ENCODE data around the gene MRPS34. TPM values are rescaled to one million over a fixed set of nuclear protein-coding genes. Genes with fewer than 3 reads are reported as not detected.

MRPS34 gene
- total and polyA plus RNA-seq, 8 donors, result 21.1 to 204 (median 103) TPM

- no peak for TF ChIP-seq CTCF (IDR thresholded peaks at IDR 0.05)
- no peak for TF ChIP-seq EP300 (IDR thresholded peaks at IDR 0.05)
- no peak for TF ChIP-seq POLR2AphosphoS5 (IDR thresholded peaks at IDR 0.05)
- TF ChIP-seq POLR2A (IDR thresholded peaks at IDR 0.05), result no peak
- H3K9me3 ChIP-seq, result peaks cover 0 to 13% (median 9%) of the 10 kb centered on the region in 4 donors
- 20 to 45% (median 42%) methylated on average over 9 to 18 of the region's 18 CpGs for WGBS, 5 donors
- peaks cover 0 to 35% (median 31%) of the 10 kb centered on the region in 4 donors for H3K36me3 ChIP-seq
- peak overlapping the region; percentile 73 to 75 (median 74) for H3K27ac ChIP-seq
- no peaks in the 10 kb centered on the region for H3K27me3 ChIP-seq
- H3K4me3 ChIP-seq, result peak overlapping the region; percentile 29 to 47 (median 34)
- peaks cover 14 to 29% (median 22%) of the 10 kb centered on the region in 4 donors for H3K4me1 ChIP-seq
- intact Hi-C loops (cut with DNase I; ENCODE audit: low total_unique reads), result no loop called here
- DNase-seq, result peak; percentile 76 to 82
These were observed 21.4 kb upstream of the MRPS34 start for GRCh38 chr16:1794221-1794871.

- H3K27ac ChIP-seq, result peak within 1 kb of the TSS; percentile 73 to 75 (median 74)
- peak; percentile 65 to 73 for DNase-seq
- no peaks in the 10 kb centered on the region for H3K27me3 ChIP-seq
- intact Hi-C loops (cut with DNase I; ENCODE audit: low total_unique reads), result no loop called here
- WGBS, 5 donors, result 25 to 63% (median 30%) methylated on average over 11 to 28 of the region's 28 CpGs
- H3K36me3 ChIP-seq, result peaks cover 5 to 41% (median 38%) of the 10 kb centered on the region in 4 donors
- H3K4me1 ChIP-seq, result peaks cover 14 to 29% (median 22%) of the 10 kb centered on the region in 4 donors
- peaks cover 0 to 13% (median 9%) of the 10 kb centered on the region in 4 donors for H3K9me3 ChIP-seq
- TF ChIP-seq POLR2AphosphoS5 (IDR thresholded peaks at IDR 0.05), result peak in 1 of 3 donors; percentile 15
- no peak for TF ChIP-seq EP300 (IDR thresholded peaks at IDR 0.05)
- peak within 1 kb of the TSS; percentile 29 to 47 (median 34) for H3K4me3 ChIP-seq
These were observed 20.8 kb upstream of the MRPS34 start, which contains the start of gene IGFALS for GRCh38 chr16:1793578-1794220. IGFALS (minus strand) TSS chr16:1793705; CDS start chr16:1793652, 53 bp downstream.

- H3K9me3 ChIP-seq, result peaks cover 0 to 7% (median 5%) of the 10 kb centered on the region in 4 donors
- TF ChIP-seq POLR2A (IDR thresholded peaks at IDR 0.05) (no peak), POLR2AphosphoS5 (IDR thresholded peaks at IDR 0.05) (no peak), EP300 (IDR thresholded peaks at IDR 0.05) (no peak), CTCF (IDR thresholded peaks at IDR 0.05) (no peak)
- peak in 1 of 2 donors; percentile 6 for DNase-seq
- H3K27me3 ChIP-seq, result no peaks in the 10 kb centered on the region
- H3K36me3 ChIP-seq, result peaks cover 11 to 48% (median 45%) of the 10 kb centered on the region in 4 donors
- H3K4me3 ChIP-seq, result peak overlapping the region; percentile 29 to 47 (median 34)
- WGBS, 5 donors, result 54 to 68% (median 63%) methylated on average over 23 to 33 of the region's 33 CpGs
- peaks cover 14 to 34% (median 22%) of the 10 kb centered on the region in 4 donors for H3K4me1 ChIP-seq
- intact Hi-C loops (cut with DNase I; ENCODE audit: low total_unique reads), result no loop called here
- peak overlapping the region; percentile 73 to 75 (median 74) for H3K27ac ChIP-seq
These were observed 20.1 kb upstream of the MRPS34 start for GRCh38 chr16:1792836-1793577.

GRCh38 chr16:1791943-1792812, 19.2 kb upstream of the MRPS34 start:
- WGBS, 5 donors, result 78 to 90% (median 82%) methylated on average over 35 to 59 of the region's 59 CpGs
- intact Hi-C loops (cut with DNase I; ENCODE audit: low total_unique reads), result no loop called here
- Histone ChIP-seq H3K4me3 (peak overlapping the region in 1 of 4 donors; percentile 36), H3K4me1 (peaks cover 14 to 35% (median 22%) of the 10 kb centered on the region in 4 donors), H3K36me3 (peaks cover 17 to 56% (median 53%) of the 10 kb centered on the region in 4 donors), H3K27me3 (no peaks in the 10 kb centered on the region), H3K27ac (peak overlapping the region in 1 of 5 donors; percentile 75), H3K9me3 (no peaks in the 10 kb centered on the region)
- no peak for TF ChIP-seq POLR2AphosphoS5 (IDR thresholded peaks at IDR 0.05)
- no peak for TF ChIP-seq CTCF (IDR thresholded peaks at IDR 0.05)
- no peak for TF ChIP-seq POLR2A (IDR thresholded peaks at IDR 0.05)
- no peak for TF ChIP-seq EP300 (IDR thresholded peaks at IDR 0.05)
- no peak for DNase-seq

Measured in stomach (tissue), 9 donors.